ELF-1 (cell line): ENCODE results near the gene ATP8B3.
"Not testable (repeated sequence)": the region's sequence is repeated elsewhere in the genome, so short reads cannot be mapped to it uniquely, and the experiment has no call there.

ENCODE experiments used
- DNase-seq: peaks from one replicate; pipeline ENCODE4 v3.0.0-alpha.2; 2016; ENCODE audit warnings: low read depth, low spot score

Gene ATP8B3

GRCh38 chr19:1815605-1816529 lies 3.8 kb upstream of the ATP8B3 start:
- DNase-seq: no peak

GRCh38 chr19:1814833-1815604 lies 2.9 kb upstream of the ATP8B3 start:
- no peak for DNase-seq

- DNase-seq: no peak
These were observed 2.3 kb upstream of the ATP8B3 start for GRCh38 chr19:1814391-1814790.

GRCh38 chr19:1813192-1814182 lies 1.4 kb upstream of the ATP8B3 start:
- no peak for DNase-seq

- peak; percentile 97 for DNase-seq
These were observed 533 bp upstream of the ATP8B3 start for GRCh38 chr19:1812426-1813191.

GRCh38 chr19:1811472-1811894 lies 593 bp downstream of the ATP8B3 start:
- no peak for DNase-seq

GRCh38 chr19:1810439-1811160 lies 1.5 kb downstream of the ATP8B3 start:
- no peak for DNase-seq

GRCh38 chr19:1809678-1810077 lies 2.4 kb downstream of the ATP8B3 start:
- no peak for DNase-seq

- DNase-seq: no peak
These were observed 3.7 kb downstream of the ATP8B3 start for GRCh38 chr19:1808395-1808731.

- no peak for DNase-seq
These were observed 4.2 kb downstream of the ATP8B3 start for GRCh38 chr19:1807695-1808394.

- DNase-seq: no peak
These were observed 4.9 kb downstream of the ATP8B3 start for GRCh38 chr19:1807030-1807694.

- DNase-seq: no peak
These were observed 5.7 kb downstream of the ATP8B3 start for GRCh38 chr19:1806184-1807029.

- DNase-seq: no peak
These were observed 6.5 kb downstream of the ATP8B3 start for GRCh38 chr19:1805401-1806183.

- no peak for DNase-seq
These were observed 7.2 kb downstream of the ATP8B3 start for GRCh38 chr19:1804858-1805257.

GRCh38 chr19:1799695-1800342 lies 12.3 kb downstream of the ATP8B3 start:
- DNase-seq: no peak

- not testable (repeated sequence) for DNase-seq
These were observed 14.8 kb downstream of the ATP8B3 start for GRCh38 chr19:1797313-1797712.
